ENCODE measurements around the gene KIF1B. TPM values are rescaled to one million over a fixed set of nuclear protein-coding genes. Genes with fewer than 3 reads are reported as not detected.

Gene KIF1B
- total and polyA plus RNA-seq, 9 of the 15 experiments (the other 6 are each of a cell fraction or from before 2014, with no cell fraction given), result 2.8 to 19.8 (median 11.9) TPM

DNA sequence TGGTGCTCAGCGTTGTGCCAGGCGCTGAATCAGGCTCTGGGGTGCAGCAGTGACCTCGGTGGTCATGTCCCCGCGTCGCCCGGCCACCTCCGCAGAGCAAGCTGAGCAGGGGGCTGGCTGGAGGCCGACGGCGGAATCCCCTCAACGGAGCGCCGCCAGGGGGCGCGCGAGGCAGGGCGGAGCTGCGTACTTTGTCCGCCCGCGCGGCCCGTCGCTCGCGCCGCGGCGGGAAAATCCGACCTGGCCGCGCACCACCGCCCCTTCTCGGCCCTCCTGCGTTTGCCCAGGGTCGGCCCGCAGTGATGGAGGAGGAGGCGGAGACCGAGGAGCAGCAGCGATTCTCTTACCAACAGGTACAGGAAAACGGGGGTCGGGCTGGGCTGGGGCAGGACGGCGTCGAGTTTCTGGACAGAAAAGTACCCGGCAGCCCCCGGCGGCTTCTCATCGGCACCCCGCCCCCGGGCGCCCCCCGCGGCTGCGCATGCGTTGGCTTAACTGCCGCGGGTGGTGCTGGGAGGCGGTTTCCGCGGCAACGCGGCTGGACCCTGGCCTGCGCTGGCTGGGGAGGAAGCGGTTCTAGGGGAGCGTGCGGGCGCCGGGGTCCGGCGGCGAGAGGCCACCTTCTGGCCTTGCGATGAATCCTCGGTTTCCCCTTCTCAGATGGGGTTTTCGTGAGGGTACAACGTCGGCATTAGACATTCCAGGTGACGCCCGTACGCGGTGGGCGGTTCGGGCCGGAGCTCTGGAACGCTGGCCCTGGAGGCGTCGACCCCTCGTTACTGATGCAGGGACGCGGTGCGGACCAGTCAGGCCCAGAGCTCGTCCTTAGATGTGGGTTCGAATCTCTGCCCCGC lies 220.1 kb downstream of the KIF1B start, which contains the start of gene CENPS (continued):
- TF ChIP-seq, protein P1, sequence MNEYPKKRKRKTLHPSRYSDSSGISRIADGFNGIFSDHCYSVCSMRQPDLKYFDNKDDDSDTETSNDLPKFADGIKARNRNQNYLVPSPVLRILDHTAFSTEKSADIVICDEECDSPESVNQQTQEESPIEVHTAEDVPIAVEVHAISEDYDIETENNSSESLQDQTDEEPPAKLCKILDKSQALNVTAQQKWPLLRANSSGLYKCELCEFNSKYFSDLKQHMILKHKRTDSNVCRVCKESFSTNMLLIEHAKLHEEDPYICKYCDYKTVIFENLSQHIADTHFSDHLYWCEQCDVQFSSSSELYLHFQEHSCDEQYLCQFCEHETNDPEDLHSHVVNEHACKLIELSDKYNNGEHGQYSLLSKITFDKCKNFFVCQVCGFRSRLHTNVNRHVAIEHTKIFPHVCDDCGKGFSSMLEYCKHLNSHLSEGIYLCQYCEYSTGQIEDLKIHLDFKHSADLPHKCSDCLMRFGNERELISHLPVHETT (CRISPR knock-in tag; conservative IDR thresholded peaks at IDR 0.05 in 1 of 2, IDR thresholded peaks at IDR 0.05 in 1 of 2), result peak in 1 of 2 experiments; percentile 90; a peak in 2 of 4 replicates
- TF ChIP-seq THRAP3 (IDR thresholded peaks at IDR 0.05; ENCODE audit: borderline replicate concordance) (no peak), MIER1 (IDR thresholded peaks at IDR 0.05; ENCODE audit: low read depth) (no peak), HMG20A (CRISPR knock-in tag; conservative IDR thresholded peaks at IDR 0.05) (no peak), KAT7 (CRISPR knock-in tag; IDR thresholded peaks at IDR 0.05; ENCODE audit: borderline replicate concordance) (peak; percentile 69; the same call in 1 of the 2 replicates), RBFOX2 (IDR thresholded peaks at IDR 0.05; ENCODE audit: low read depth, low read length) (peak; percentile 88), KAT8 (IDR thresholded peaks at IDR 0.05; ENCODE audit: low read depth) (no peak), ZNF668 (CRISPR knock-in tag; IDR thresholded peaks at IDR 0.05) (peak; percentile 77; the same call in 1 of the 2 replicates), TAL1 (IDR thresholded peaks at IDR 0.05) (no peak), BCL6 (CRISPR knock-in tag; IDR thresholded peaks at IDR 0.05) (no peak), SRSF1 (IDR thresholded peaks at IDR 0.05; ENCODE audit: low read depth, low read length) (no peak), EWSR1 (IDR thresholded peaks at IDR 0.05; ENCODE audit: borderline replicate concordance, low read depth, partially characterized antibody) (no peak), ZNF253 (CRISPR knock-in tag; conservative IDR thresholded peaks at IDR 0.05) (no peak)
- TF ChIP-seq, protein P2, sequence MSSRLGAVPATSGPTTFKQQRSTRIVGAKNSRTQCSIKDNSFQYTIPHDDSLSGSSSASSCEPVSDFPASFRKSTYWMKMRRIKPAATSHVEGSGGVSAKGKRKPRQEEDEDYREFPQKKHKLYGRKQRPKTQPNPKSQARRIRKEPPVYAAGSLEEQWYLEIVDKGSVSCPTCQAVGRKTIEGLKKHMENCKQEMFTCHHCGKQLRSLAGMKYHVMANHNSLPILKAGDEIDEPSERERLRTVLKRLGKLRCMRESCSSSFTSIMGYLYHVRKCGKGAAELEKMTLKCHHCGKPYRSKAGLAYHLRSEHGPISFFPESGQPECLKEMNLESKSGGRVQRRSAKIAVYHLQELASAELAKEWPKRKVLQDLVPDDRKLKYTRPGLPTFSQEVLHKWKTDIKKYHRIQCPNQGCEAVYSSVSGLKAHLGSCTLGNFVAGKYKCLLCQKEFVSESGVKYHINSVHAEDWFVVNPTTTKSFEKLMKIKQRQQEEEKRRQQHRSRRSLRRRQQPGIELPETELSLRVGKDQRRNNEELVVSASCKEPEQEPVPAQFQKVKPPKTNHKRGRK (tag; IDR thresholded peaks at IDR 0.05), result no peak
- TF ChIP-seq, protein P3, sequence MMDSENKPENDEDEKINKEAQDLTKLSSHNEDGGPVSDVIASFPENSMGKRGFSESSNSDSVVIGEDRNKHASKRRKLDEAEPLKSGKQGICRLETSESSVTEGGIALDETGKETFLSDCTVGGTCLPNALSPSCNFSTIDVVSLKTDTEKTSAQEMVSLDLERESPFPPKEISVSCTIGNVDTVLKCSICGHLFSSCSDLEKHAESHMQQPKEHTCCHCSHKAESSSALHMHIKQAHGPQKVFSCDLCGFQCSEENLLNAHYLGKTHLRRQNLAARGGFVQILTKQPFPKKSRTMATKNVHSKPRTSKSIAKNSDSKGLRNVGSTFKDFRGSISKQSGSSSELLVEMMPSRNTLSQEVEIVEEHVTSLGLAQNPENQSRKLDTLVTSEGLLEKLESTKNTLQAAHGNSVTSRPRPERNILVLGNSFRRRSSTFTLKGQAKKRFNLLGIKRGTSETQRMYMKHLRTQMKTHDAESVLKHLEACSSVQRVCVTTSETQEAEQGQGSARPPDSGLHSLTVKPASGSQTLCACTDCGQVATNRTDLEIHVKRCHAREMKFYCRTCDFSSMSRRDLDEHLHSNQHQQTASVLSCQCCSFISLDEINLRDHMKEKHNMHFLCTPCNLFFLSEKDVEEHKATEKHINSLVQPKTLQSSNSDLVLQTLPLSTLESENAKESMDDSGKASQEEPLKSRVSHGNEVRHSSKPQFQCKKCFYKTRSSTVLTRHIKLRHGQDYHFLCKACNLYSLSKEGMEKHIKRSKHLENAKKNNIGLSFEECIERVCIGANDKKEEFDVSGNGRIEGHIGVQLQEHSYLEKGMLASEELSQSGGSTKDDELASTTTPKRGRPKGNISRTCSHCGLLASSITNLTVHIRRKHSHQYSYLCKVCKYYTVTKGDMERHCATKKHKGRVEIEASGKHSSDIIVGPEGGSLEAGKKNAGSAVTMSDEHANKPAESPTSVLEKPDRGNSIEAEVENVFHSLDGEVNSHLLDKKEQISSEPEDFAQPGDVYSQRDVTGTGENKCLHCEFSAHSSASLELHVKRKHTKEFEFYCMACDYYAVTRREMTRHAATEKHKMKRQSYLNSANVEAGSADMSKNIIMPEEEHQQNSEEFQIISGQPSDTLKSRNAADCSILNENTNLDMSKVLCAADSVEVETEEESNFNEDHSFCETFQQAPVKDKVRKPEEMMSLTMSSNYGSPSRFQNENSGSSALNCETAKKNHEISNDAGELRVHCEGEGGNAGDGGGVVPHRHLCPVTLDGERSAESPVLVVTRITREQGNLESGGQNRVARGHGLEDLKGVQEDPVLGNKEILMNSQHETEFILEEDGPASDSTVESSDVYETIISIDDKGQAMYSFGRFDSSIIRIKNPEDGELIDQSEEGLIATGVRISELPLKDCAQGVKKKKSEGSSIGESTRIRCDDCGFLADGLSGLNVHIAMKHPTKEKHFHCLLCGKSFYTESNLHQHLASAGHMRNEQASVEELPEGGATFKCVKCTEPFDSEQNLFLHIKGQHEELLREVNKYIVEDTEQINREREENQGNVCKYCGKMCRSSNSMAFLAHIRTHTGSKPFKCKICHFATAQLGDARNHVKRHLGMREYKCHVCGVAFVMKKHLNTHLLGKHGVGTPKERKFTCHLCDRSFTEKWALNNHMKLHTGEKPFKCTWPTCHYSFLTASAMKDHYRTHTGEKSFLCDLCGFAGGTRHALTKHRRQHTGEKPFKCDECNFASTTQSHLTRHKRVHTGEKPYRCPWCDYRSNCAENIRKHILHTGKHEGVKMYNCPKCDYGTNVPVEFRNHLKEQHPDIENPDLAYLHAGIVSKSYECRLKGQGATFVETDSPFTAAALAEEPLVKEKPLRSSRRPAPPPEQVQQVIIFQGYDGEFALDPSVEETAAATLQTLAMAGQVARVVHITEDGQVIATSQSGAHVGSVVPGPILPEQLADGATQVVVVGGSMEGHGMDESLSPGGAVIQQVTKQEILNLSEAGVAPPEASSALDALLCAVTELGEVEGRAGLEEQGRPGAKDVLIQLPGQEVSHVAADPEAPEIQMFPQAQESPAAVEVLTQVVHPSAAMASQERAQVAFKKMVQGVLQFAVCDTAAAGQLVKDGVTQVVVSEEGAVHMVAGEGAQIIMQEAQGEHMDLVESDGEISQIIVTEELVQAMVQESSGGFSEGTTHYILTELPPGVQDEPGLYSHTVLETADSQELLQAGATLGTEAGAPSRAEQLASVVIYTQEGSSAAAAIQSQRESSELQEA (IDR thresholded peaks at IDR 0.05; ENCODE audit: low read depth), result peak; percentile 97
